Eye (tissue), 1 donor: ENCODE data around the gene ADGRA1.
"Not testable (repeated sequence)": the region's sequence is repeated elsewhere in the genome, so short reads cannot be mapped to it uniquely, and the experiment has no call there.

Experiments used
- DNase-seq: peaks from one replicate; pipeline ENCODE4 v3.0.0-alpha.2; 2015

The ADGRA1 gene

DNA sequence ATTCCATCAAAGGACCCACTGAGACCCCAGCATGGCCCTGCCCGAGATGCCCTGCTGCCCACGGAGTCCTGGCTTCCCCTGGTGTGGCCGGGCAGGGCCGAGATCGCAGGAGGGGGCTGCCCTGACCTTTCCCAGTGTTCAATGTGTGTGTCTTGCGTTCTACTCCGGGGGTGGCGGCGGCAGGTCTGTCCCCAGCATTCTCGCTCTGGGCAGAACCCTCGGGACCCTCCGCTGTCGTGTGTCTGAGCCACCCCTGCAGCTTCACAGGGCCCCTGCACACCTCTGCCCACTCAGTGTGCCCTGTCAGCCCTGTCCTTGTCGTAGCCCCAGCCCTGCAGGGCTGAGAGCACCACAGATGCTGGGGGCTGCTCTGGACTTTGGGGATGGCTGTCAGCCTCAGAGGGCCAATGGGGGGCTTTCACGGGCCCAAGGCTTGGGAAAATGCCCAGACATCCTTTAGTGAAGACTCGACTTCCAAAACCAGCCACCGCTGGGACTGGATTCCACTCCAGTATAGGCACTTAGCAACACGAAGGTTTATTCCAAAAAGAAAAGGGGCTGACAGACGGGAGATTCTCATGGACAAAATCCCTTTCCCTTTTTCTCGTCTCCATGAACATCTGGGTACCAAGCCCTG is 42.3 kb downstream of the ADGRA1 start:
- no peak for DNase-seq

DNA sequence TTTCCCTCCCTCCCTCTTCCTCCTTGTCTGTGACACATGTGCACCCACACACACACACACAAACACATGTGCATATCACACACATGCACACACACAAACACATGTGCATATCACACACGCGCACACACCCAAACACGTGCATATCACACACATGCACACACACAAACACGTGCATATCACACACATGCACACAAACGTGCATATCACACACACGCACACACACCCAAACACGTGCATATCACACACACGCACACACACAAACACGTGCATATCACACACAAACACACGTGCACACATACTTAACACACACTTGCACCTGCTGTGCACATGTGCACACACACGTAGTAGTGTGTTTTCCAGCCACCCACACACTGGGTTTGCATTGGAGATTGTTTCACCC is 42.9 kb downstream of the ADGRA1 start:
- no peak for DNase-seq

DNA sequence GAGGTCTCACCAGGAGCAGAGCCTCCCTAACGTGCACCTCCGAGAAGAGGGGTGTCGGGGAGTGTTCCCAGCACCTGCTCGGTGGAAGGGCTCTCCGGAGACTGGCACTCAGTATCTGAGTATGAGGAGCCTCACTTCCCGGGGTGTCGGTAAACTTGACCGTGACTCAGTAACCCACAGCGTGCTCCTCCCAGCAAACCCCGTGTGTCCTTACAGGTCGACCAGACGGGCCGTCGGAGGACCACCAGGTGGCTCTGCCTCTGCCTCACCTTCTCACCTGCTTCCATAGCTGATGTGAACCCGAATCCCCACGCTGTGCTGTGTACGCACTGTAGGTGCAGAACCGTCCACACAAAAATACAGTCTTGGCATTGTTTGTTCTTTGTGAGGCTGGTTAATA is 43.3 kb downstream of the ADGRA1 start:
- no peak for DNase-seq

DNA sequence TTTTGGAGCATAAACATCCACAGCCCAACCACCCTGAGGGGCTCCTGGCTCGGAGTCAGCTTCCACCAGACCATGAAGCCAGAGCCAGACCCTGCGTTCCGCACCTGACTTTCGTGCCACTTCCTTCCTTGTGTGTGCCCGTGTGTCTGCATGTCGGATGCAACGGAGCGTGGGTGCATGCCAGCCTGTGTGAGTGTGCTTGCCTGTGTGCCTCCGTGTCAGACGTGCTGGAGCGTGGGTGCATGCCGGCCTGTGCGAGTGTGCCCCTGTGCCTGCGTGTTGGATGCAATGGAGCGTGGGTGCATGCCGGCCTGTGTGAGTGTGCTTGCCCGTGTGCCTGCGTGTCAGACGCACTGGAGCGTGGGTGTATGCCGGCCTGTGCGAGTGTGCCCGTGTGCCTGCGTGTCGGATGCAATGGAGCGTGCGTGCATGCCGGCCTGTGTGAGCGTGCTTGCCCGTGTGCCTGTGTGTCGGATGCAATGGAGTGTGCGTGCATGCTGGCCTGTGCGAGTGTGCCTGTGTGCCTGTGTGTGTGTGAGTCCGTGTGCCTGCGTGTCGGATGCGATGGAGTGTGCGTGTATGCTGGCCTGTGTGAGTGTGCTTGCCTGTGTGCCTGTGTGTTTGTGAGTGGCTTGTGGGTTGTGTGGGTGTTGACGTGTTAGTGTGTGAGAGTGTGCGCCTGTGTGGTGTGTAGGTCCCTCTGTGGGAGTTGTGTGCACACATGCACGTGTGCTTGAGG is 44.2 kb downstream of the ADGRA1 start:
- no peak for DNase-seq

DNA sequence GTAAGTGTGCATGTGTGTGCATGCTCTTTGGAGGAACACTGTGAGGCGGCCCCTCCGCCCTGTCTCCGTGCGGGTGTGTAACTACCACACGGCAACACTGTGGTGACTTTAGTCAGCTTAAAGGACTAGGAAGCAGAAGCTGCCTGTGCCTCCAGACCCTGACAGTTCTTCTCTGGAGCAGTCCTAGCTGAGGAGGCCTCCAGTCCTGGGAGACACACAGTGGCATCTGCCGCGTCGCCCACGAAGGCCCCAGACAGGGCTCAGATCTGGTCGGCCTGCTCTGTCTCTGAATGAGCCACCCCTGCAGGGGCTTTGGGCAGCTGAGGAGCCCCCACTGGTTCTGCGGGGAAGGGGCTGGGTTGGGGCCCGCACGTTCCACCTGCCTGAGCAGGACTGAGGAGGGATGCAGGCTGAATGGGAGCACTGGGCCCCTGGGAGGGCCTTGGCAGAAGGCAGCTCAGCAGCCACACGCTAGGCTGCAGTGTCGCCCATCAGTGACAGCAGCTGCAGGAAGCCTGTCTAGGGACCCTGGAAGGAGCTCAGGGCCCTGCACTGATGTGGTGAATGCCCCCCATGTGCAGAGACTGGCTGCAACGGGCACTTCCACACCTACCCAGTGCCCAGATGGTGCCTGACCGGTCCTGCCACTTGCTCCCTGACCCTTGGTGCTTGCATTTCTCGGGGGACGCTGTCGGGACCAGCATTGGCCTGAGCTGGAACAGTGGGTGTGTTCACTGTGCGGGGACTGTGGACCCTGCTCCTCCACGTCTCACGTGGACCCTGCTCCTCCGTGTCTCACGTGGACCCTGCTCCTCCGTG is 45.0 kb downstream of the ADGRA1 start:
- no peak for DNase-seq

DNA sequence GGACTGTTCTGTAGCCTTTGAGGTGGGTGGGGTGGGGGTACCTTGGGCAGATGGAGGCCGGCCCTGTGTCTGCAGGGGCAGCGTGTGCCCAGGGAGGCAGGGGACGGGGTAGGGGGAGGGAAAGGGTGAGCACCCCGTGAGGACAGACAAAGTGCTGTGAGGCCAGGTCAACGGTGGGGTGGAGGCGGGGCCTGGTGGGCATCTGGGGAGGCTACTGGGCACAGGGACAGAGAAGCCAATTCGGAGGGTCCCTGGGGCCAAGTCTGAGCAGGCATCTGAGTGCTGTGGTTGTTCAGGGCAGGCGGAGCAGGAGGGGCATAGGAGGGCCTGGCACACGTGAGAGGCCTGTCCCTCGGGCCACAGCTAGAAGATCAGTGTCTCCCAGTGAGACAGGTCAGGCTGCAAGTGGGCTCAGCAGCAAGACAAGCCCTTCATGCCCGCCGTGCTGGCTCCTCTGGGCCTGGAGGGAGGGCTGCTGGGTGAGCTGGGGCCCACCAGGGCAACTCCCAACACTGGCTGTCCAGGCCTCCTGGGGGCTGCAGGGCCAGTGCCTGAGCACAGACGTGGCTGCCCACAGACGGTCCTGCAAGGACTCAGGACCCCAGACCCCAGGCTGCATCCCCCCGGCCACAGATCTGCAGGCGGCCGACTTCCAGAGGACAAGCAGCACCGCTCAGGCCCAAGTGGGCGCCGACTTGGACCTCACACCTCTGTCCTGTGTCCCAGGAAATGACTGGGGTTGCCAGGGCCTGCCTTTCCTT is 45.9 kb downstream of the ADGRA1 start:
- no peak for DNase-seq

DNA sequence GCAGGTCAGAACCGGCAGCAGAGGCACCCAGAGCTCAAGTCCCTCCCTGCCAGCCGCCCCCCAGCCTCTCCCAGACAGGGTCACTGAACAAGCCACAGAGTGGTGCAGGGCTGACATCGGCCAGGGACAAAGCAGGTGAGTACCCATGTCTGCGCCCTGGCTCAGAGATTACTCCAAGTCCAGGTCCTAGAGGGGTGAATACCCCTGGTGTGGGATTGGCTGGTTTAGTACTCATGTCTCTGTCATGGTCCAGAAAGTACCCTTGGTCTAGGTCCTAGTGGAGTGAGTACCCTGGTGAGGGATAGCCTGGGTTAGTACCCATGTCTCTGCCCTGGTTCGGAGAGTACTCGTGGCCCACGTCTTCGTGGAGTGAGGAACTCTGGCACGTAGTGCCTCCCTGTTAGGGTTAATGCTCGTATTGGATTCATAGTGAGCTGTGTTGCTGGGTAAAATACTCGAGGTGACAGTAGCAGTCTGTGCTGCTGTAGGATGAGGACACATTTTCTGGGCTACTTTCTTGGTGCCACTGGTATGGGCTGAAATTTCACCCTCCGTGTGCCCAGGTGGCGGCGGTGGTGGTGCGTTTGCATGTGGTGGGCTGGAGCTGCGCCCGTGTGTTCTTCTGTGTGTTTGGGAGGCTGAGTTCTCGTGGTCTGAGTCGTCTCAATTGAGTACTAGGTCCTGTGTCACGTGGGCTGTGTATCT is 46.8 kb downstream of the ADGRA1 start:
- DNase-seq = no peak

DNA sequence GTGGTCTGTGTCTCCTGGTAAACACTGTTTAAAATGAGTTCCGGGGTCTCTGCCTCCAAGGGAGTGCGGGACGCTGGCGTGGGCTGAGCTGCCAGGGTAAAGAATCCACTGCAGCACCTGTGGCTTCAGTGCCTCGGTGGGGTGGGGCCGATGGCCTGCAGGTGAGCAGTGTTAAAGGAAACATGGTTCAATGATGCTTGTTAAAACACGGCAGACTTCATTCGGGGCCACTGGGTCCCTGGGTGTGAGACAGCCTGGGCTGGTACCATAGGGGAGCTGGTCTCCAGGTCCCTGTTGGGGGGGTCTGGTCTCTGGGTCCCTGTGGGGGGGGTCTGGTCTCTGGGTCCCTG is 47.4 kb downstream of the ADGRA1 start:
- no peak for DNase-seq

DNA sequence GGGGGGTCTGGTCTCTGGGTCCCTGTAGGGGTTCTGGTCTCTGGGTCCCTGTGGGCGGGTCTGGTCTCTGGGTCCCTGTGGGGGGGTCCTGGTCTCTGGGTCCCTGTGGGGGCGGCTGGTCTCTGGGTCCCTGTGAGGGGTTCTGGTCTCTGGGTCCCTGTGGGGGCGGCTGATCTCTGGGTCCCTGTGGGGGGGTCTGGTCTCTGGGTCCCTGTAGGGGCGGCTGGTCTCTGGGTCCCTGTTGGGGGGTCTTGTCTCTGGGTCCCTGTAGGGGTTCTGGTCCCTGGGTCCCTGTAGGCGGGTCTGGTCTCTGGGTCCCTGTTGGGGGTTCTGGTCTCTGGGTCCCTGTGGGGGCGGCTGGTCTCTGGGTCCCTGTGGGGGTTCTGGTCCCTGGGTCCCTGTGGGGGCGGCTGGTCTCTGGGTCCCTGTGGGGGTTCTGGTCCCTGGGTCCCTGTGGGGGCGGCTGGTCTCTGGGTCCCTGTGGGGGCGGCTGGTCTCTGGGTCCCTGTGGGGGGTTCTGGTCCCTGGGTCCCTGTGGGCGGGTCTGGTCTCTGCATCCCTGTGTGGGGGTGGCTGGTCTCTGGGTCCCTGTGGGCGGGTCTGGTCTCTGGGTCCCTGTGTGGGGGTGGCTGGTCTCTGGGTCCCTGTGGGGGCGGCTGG is 49.9 kb downstream of the ADGRA1 start:
- not testable (repeated sequence) for DNase-seq

DNA sequence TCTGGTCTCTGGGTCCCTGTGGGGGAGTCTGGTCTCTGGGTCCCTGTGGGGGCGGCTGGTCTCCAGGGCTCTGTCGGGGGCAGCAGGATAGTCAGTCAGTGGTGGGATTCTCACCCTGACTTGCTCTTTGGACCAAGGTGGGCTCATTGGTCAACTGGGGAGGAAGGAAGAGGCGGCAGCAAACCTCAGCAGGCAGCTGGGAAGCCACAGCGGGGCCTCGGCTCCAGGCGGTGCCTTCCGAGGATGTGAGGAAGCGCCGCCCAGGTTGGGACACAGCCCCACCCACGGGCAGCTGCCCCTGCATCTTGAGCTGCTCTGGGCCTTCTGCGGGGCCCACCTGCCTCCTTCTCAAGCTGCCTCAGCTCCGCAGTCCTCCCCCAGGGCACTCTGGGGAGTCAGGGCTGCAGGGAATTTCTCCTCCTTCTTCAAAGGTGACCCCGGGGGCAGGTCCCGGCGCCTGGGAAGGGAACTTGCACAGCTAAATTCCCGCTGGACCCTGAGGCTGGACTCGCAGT is 51.9 kb downstream of the ADGRA1 start:
- DNase-seq = no peak

DNA sequence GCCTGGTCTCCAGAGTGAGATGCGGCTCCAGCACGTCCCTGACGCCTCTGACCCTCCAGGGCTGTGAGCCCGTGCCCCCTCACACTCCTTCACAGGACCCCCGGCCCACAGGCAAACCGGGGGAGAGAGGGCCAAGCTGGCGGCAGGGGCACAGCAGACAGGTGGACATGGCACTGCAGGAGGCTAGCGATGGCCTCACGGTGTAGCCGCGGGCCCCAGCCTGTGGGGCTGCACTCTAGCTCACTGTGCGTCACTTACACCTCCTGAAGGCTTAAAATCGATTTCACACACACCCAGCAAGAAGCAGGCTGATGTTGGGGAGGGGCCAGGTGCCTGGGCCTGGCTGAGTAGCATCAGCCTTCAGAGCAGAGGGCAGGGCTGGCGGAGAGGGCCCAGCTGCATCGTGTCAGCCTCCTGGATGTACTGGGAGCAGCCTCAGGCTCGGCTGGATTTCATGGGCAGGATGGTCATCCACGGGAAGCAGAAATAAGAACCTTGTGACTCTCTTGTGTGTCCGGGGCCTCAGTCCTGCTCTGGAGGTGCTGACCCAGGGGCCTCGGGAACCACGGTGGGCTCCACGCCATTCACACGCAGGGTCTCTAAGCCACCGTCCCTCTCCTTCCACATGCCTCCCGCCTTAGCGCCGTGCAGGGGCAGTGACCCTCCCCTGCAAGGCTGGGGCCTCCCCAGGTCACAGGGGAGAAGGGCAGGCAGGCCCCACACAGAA is 52.9 kb downstream of the ADGRA1 start:
- DNase-seq = no peak

DNA sequence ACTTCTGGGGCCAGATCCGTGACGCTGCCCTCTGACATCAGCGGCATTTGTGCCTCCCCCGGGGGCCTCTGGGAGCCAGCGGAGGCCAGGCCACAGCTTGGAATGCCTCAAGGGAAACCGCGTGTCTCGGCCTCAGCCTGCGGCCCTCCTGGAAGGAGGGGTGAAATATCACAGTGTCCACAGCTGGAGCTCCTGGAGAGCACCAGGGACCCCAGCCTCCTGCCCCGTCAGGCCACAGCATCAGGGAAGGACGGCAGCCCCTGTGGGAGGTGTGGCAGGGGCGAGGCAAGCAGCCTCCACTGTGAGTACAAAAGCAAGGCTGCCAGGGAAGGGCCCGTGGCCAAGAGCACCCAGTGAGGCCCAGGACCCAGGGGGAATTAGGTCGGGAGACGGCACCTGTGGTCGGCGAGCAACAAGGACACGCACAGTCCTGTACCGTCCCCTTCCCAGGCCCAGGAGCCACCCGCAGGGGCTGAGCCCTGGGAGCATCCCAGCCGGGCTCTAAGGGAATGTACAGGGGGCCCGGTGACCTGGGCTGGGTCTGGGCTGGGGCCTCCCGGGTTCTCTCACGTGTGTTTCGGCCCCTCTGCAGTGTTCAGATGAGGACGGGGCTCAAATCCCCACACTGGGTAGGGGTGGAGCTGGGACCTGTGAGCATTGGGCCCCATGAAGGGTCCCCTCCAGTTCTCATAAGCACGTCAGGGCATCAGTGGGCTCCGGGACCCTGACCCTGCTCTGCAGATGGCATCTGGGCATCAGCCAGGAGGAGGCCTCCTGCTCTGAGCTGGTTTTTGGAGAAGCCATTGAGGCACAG is 53.6 kb downstream of the ADGRA1 start:
- no peak for DNase-seq

DNA sequence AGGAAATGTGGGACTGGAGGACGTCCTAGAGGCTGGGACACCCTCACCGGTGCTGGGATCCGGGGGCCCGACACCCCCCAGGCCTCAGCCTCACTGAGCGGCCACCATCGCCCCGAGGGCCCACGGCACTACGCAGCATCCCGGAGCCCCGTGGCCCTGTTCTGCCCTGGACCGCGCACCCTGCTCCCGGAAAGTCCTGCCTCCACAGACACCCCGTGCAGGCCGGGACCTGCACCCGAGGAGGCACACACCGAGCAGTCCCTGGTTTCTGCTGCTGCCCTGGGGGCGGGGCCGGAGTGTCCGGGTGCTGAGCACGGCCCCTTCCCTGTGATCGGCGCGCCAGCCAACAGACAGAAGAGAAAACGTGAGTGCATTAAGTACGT is 54.2 kb downstream of the ADGRA1 start:
- no peak for DNase-seq

DNA sequence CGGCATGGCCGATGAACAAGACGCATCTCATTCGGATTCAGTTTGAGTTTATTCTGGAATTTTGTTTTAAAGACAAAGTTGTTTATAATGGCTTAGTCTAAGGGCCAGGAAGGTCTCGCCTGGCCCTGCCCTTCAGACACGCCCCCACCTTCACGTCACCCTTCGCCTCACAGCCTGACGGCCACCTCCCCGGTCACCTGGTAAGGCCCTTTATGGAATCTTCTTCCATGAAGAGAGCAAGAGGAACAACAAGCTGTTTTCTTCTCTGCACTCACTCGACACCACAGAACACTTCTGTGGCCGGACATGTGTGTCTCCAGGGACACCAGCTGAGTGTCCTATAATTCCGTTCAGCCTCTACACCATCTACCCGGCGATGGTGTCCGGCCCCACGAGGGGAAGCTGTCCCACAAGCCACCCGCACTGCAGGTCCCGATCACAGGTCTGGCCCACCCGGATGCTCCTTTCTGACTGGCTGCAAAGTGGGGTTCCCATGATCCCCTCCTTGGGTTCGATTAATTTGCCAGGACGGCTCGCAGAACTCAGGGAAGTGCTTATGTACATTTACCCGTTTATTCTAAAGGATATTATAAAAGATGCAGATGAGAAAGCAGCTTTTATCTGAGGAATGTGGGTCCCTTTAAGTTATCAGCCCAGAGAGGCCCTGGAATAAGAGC is 54.9 kb downstream of the ADGRA1 start:
- DNase-seq = no peak

DNA sequence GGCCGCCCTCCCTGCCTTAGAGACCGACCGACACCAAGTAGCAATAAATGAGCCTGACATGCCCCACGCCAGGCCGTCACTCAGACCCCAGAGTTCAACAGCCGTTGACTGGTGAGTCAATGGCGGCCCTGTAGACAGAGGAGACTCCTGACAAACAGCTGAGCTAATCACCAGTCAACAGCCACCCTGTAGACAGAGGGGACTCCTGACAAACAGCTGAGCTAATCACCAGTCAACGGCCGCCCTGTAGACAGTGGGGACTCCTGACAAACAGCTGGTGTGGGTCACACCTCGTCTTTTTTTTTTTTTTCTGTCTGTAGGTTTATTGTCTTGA is 55.4 kb downstream of the ADGRA1 start:
- DNase-seq = peak; percentile 67

DNA sequence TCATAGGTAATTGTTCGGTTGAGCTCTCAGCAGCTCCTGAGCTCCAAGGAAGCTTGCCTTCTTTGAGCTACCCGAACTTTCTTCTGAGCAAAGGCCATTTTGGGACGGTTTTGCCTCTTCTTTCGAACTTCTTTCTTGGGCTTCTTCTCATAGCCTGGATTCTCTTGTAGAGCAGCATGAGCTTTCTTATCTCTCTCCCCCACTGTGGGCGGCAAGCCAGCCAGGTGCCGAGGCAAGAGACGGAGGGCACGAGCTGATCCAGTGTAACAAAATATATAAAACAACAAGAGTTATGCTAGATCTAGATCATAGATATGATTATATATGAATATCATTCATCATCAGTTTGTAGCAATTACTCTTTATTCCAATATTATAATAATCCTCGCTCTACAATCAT is 55.8 kb downstream of the ADGRA1 start:
- no peak for DNase-seq

DNA sequence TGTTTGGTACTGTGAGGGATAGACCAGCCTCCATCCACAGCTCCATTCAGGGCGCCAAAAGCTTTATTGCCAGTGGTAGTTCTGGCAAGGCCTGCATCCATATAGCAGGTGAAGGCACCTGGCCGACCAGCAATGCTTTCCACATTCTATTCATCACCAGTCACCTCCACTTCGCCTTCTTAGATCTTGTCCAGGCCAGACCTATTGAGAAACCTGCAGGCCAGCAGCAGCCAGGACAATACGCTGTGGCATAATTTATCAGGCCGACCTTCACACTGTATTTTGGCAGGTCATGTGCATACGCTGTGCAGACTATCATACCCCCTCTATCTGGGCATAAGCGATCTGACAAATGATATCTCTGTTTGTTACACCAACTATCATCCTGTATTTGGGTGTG is 57.0 kb downstream of the ADGRA1 start:
- no peak for DNase-seq

DNA sequence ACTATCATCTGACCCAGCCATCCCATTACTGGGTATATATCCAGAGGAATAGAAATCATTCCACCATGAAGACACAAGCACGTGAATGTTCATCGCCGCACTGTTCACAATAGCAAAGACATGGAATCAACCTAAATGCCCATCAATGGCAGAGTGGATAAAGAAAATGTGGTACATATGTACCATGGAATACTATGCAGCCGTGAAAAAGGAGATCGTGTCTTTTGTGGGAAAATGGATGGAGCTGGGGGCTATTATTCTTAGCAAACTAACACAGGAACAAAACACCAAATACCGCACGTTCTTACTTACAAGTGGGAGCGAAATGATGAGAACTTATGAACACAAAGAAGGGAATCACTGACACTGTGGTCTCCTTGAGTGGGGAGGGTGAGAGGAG is 62.5 kb downstream of the ADGRA1 start:
- no peak for DNase-seq

DNA sequence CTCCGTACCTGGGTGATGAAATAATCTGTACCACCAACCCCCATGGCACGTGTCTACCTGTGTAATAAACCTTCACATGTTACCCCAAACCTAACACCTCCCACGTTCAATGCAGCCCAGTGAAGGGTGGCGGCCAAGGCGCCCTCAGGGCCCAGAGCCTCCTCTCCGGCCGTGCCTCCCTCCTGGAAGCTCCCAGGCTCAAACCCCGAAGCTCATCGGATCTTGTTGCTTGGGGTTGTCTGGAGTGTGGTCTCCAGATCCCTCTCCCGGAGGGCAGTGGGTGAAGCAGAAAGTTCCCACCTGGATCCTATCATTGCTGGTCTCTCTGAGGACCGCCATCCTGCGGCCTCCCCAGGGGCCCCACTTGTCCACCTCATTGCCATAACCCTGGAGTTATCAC is 62.9 kb downstream of the ADGRA1 start:
- no peak for DNase-seq

DNA sequence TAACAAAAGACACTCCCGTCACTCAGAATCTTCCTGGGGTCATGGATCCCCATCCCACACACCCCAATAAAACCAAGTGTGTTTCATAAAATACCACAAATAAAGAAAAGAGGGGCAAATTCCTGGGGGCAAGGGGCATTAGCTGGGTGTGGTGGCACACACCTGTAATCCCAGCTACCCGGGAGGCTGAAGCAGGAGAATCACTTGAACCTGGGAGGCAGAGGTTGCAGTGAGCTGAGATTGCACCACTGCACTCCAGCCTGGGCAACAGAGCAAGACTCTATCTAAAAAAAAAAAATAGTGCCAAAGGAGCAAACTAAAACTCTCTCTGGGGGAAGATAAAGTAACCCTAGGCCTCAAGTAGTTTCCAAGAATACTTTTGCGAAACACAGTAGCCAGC is 63.3 kb downstream of the ADGRA1 start:
- DNase-seq = not testable (repeated sequence)
